ENCODE data around the gene C1orf185. TPM values are rescaled to one million over a fixed set of nuclear protein-coding genes. Genes with fewer than 3 reads are reported as not detected.

C1orf185 gene
- total and polyA plus RNA-seq, 11 donors: not detected

- Histone ChIP-seq H3K4me3 (no peak overlapping the region), H3K4me1 (no peaks in the 10 kb centered on the region), H3K27ac (no peak overlapping the region), H3K27me3 (no peaks in the 10 kb centered on the region), H3K9me3 (no peaks in the 10 kb centered on the region), H3K36me3 (no peaks in the 10 kb centered on the region)
- ATAC-seq (no peak), DNase-seq (no peak)
- no peak for TF ChIP-seq POLR2A (IDR thresholded peaks at IDR 0.05)
- TF ChIP-seq CTCF (IDR thresholded peaks at IDR 0.05): no peak
- intact Hi-C loops (cut with DNase I): no loop called here
Observed at GRCh38 chr1:51072651-51073050, 29.4 kb upstream of the C1orf185 start.

GRCh38 chr1:51073456-51073855 is 28.6 kb upstream of the C1orf185 start:
- TF ChIP-seq POLR2A (IDR thresholded peaks at IDR 0.05) (no peak), CTCF (IDR thresholded peaks at IDR 0.05) (no peak)
- ATAC-seq (peak in 1 of 4 donors; percentile 48), DNase-seq (no peak)
- Histone ChIP-seq H3K36me3 (no peaks in the 10 kb centered on the region), H3K27me3 (no peaks in the 10 kb centered on the region), H3K27ac (no peak overlapping the region), H3K9me3 (no peaks in the 10 kb centered on the region), H3K4me1 (no peaks in the 10 kb centered on the region), H3K4me3 (no peak overlapping the region)
- 64 to 91% (median 77%) methylated on average over 1 of the region's 1 CpG for WGBS, 4 donors
- intact Hi-C loops (cut with DNase I): no loop called here

DNA sequence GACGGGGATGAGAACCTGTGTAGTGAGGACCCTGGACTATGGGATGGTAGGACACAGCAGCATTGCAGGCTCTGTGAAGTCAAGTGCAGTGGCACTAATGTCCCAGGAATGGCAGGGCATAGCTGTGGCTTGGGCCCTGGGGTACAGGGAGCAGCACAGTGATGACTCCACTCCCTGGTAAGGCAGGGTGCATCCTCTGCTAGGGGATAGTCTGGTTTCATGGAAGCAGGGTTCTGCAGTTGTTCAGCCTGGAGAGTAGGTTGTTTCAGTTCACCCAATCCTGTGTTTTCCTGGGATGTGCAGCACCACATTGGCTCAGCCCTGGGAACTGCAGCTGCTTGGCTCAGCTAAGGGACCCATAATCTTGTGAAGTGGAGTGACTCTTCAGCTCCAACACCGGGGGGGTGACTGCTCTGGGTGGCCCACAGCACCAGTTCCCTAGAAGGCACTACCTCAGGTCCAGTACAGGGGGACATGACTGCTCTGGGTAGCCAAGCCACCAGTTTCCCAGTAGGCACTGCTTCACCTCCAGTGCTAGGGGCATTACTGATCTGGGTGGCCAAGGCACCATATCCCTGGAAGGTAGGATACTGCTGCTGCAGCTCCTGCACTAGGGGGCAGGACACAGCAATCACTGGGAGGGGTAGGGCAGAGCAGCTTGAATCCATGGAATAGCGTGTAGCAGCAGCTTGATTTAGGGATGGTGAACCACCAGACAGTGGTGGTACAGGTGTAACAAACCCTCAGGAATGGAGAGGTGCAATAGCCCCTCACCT is 15.3 kb upstream of the C1orf185 start:
- Histone ChIP-seq H3K27me3 (peaks cover 0 to 15% (median 0%) of the 10 kb centered on the region in 9 donors), H3K4me3 (no peak overlapping the region), H3K9me3 (peaks cover 0 to 10% (median 0%) of the 10 kb centered on the region in 12 donors), H3K27ac (no peak overlapping the region), H3K36me3 (no peaks in the 10 kb centered on the region), H3K4me1 (no peaks in the 10 kb centered on the region)
- ATAC-seq (no peak), DNase-seq (no peak)
- intact Hi-C loops (cut with DNase I): no loop called here
- WGBS, 4 donors: 65 to 77% (median 73%) methylated on average over 2 to 3 of the region's 3 CpGs
- no peak for TF ChIP-seq POLR2A (IDR thresholded peaks at IDR 0.05)
- no peak for TF ChIP-seq CTCF (IDR thresholded peaks at IDR 0.05)

- Histone ChIP-seq H3K27me3 (peaks cover 0 to 15% (median 0%) of the 10 kb centered on the region in 9 donors), H3K36me3 (no peaks in the 10 kb centered on the region), H3K4me3 (no peak overlapping the region), H3K27ac (no peak overlapping the region), H3K4me1 (no peaks in the 10 kb centered on the region), H3K9me3 (peaks cover 0 to 10% (median 0%) of the 10 kb centered on the region in 12 donors)
- TF ChIP-seq POLR2A (IDR thresholded peaks at IDR 0.05) (no peak), CTCF (IDR thresholded peaks at IDR 0.05) (no peak)
- DNase-seq (no peak), ATAC-seq (no peak)
- 28 to 38% (median 32%) methylated on average over 1 of the region's 1 CpG for WGBS, 4 donors
- intact Hi-C loops (cut with DNase I): no loop called here
Observed at GRCh38 chr1:51088474-51088873, 13.6 kb upstream of the C1orf185 start.

Measured in heart left ventricle (tissue), 16 donors.